ENCODE results near the gene ACOT8. TPM values are rescaled to one million over a fixed set of nuclear protein-coding genes. Genes with fewer than 3 reads are reported as not detected.

The ACOT8 gene
- total and polyA plus RNA-seq, 9 of the 15 experiments (the other 6 are each of a cell fraction or from before 2014, with no cell fraction given) = 8.2 to 46.7 (median 20.7) TPM

GRCh38 chr20:45836841-45837240 is 20.4 kb downstream of the ACOT8 start (continued):
- TF ChIP-seq, protein P1, sequence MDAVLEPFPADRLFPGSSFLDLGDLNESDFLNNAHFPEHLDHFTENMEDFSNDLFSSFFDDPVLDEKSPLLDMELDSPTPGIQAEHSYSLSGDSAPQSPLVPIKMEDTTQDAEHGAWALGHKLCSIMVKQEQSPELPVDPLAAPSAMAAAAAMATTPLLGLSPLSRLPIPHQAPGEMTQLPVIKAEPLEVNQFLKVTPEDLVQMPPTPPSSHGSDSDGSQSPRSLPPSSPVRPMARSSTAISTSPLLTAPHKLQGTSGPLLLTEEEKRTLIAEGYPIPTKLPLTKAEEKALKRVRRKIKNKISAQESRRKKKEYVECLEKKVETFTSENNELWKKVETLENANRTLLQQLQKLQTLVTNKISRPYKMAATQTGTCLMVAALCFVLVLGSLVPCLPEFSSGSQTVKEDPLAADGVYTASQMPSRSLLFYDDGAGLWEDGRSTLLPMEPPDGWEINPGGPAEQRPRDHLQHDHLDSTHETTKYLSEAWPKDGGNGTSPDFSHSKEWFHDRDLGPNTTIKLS (IDR thresholded peaks at IDR 0.05; ENCODE audit: borderline replicate concordance, low read depth) = no peak
- TF ChIP-seq KAT2B (IDR thresholded peaks at IDR 0.05; ENCODE audit: low read depth, low read length) (no peak), CTBP1 (IDR thresholded peaks at IDR 0.05; ENCODE audit: borderline replicate concordance) (peak; percentile 36; the same call in 1 of the 2 replicates), NFRKB (IDR thresholded peaks at IDR 0.05; ENCODE audit: low read depth) (no peak), NBN (IDR thresholded peaks at IDR 0.05; ENCODE audit: low read depth) (no peak), ARID1B (IDR thresholded peaks at IDR 0.05) (peak; percentile 67; the same call in 1 of the 2 replicates), CAMTA2 (CRISPR knock-in tag; conservative IDR thresholded peaks at IDR 0.05) (no peak), HOMEZ (CRISPR knock-in tag; IDR thresholded peaks at IDR 0.05) (no peak), ZNF445 (CRISPR knock-in tag; IDR thresholded peaks at IDR 0.05; ENCODE audit: low read depth) (no peak), SMARCA4 (IDR thresholded peaks at IDR 0.05) (0 out of 2 replicates have a peak, but pooled peaks have one; percentile 49), ZFP1 (CRISPR knock-in tag; IDR thresholded peaks at IDR 0.05) (no peak), HDAC1 (IDR thresholded peaks at IDR 0.05) (peak in 1 of 2 experiments; percentile 70; a peak in 2 of 4 replicates), RBM22 (IDR thresholded peaks at IDR 0.05; ENCODE audit: low read depth, low read length, poor library complexity, severe bottlenecking) (no peak), KLF10 (CRISPR knock-in tag; IDR thresholded peaks at IDR 0.05) (no peak), CBFA2T2 (conservative IDR thresholded peaks at IDR 0.05) (peak; percentile 89), CBFA2T3 (IDR thresholded peaks at IDR 0.05) (peak; percentile 93), ZNF76 (CRISPR knock-in tag; IDR thresholded peaks at IDR 0.05; ENCODE audit: borderline replicate concordance) (no peak), NFE2 (IDR thresholded peaks at IDR 0.05; ENCODE audit: low read depth) (no peak), MYNN (IDR thresholded peaks at IDR 0.05) (no peak), MYNN (CRISPR knock-in tag; IDR thresholded peaks at IDR 0.05) (no peak), SP1 (CRISPR knock-in tag; IDR thresholded peaks at IDR 0.05) (no peak), RFX5 (IDR thresholded peaks at IDR 0.05; ENCODE audit: low read depth, low read length) (no peak), TAL1 (IDR thresholded peaks at IDR 0.05) (peak; percentile 74), TCF3 (CRISPR knock-in tag; IDR thresholded peaks at IDR 0.05) (peak; percentile 76), POLR2AphosphoS5 (IDR thresholded peaks at IDR 0.05; ENCODE audit: control insufficient read depth, insufficient read depth, low read depth, low read length) (peak; percentile 58; the same call in 1 of the 2 replicates), ZNF436 (CRISPR knock-in tag; IDR thresholded peaks at IDR 0.05) (no peak), GTF2E2 (tag; IDR thresholded peaks at IDR 0.05) (no peak), NFYB (IDR thresholded peaks at IDR 0.05; ENCODE audit: extremely low read depth, insufficient read length) (no peak)
- TF ChIP-seq, protein P2, sequence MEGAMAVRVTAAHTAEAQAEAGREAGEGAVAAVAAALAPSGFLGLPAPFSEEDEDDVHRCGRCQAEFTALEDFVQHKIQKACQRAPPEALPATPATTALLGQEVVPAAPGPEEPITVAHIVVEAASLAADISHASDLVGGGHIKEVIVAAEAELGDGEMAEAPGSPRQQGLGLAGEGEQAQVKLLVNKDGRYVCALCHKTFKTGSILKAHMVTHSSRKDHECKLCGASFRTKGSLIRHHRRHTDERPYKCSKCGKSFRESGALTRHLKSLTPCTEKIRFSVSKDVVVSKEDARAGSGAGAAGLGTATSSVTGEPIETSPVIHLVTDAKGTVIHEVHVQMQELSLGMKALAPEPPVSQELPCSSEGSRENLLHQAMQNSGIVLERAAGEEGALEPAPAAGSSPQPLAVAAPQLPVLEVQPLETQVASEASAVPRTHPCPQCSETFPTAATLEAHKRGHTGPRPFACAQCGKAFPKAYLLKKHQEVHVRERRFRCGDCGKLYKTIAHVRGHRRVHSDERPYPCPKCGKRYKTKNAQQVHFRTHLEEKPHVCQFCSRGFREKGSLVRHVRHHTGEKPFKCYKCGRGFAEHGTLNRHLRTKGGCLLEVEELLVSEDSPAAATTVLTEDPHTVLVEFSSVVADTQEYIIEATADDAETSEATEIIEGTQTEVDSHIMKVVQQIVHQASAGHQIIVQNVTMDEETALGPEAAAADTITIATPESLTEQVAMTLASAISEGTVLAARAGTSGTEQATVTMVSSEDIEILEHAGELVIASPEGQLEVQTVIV (CRISPR knock-in tag; IDR thresholded peaks at IDR 0.05; ENCODE audit: borderline replicate concordance) = peak; percentile 50; the same call in 1 of the 2 replicates

Data from K562 (cell line).